ENCODE measurements around the gene UPP2. TPM values are rescaled to one million over a fixed set of nuclear protein-coding genes. Genes with fewer than 3 reads are reported as not detected.

The UPP2 gene
- total and polyA plus RNA-seq, 2 of the 13 experiments (the other 11 are each of a cell fraction or from before 2014, with no cell fraction given), result 0.07 to 0.28 TPM

DNA sequence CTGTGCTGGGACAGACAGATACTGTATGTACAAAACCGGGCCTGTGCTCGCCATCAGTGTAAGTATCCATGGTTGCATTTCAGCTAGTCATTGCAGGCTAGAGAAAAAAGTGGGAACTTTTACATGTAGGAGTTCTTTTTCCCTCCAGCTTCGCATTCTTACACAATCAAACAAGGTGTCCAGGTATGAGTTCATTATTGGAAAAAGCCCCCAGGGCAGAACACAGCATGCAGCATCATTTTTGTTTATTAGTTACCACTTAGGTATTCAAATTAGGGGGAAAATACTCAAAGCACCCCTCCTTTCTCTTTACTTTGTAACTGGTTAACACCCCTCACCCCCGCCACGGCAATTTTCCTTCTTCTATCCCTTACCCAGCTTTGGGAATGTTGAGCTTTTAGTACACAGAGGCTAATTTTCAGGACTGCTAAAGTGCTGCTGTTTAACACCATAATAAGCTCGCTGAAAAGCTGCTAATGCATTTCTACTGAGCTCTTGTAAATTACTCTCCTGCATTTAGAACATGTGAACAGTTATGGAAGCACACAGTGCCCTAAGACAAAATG, 13.6 kb downstream of the UPP2 start:
- ATAC-seq (no peak), DNase-seq (ENCODE audit: low spot score) (no peak), FAIRE-seq (no peak)
- no TSS peak for BruUV-seq (replicated peaks)
- ChIA-PET CTCF (ENCODE audit: low intra/inter-chr PET ratio, low total read pairs) (no interaction called here), POLR2A (interaction anchor here (1.7 kb wide), 1 partner anchor 16 kb away, joined by 9 read pairs; no protein-coding TSS in a partner anchor)
- WGBS (ENCODE audit: low lambda C conversion rate), result 74% methylated on average over 6 of the region's 6 CpGs
- H3K4me1 ChIP-seq (ENCODE audit: insufficient read depth, low read length), result peaks cover 20% of the 10 kb centered on the region; the same call in 1 of the 2 replicates
- H3K79me2 ChIP-seq (ENCODE audit: insufficient read depth, low read length), result no peaks in the 10 kb centered on the region
- H3K4me2 ChIP-seq (ENCODE audit: low read depth, low read length), result no peak overlapping the region
- TF ChIP-seq, protein P1, sequence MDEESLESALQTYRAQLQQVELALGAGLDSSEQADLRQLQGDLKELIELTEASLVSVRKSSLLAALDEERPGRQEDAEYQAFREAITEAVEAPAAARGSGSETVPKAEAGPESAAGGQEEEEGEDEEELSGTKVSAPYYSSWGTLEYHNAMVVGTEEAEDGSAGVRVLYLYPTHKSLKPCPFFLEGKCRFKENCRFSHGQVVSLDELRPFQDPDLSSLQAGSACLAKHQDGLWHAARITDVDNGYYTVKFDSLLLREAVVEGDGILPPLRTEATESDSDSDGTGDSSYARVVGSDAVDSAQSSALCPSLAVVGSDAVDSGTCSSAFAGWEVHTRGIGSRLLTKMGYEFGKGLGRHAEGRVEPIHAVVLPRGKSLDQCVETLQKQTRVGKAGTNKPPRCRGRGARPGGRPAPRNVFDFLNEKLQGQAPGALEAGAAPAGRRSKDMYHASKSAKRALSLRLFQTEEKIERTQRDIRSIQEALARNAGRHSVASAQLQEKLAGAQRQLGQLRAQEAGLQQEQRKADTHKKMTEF (CRISPR knock-in tag; IDR thresholded peaks at IDR 0.05), result no peak
- TF ChIP-seq NFIC (IDR thresholded peaks at IDR 0.05; ENCODE audit: low read length) (no peak), MED8 (CRISPR knock-in tag; IDR thresholded peaks at IDR 0.05; ENCODE audit: insufficient replicate concordance) (no peak), CEBPB (IDR thresholded peaks at IDR 0.05; ENCODE audit: borderline replicate concordance, low read depth, low read length) (0 out of 2 replicates have a peak, but pooled peaks have one; percentile 20), THAP11 (CRISPR knock-in tag; IDR thresholded peaks at IDR 0.05) (no peak)
- intact Hi-C loops (cut with micrococcal nuclease; ENCODE audit: unreplicated experiment) (no loop called here), in situ Hi-C loops (cut with HindIII; ENCODE audit: extremely low pct_ligation_motif_present, low pct_unique_long_range_greater_than_20kb) (no loop called here)
- H4K20me1 ChIP-seq (ENCODE audit: insufficient read depth, low read length), result no peaks in the 10 kb centered on the region
- no peak overlapping the region for H3K27ac ChIP-seq (ENCODE audit: extremely low read length, insufficient read depth, low read length)
- H2AFZ ChIP-seq (ENCODE audit: low read length), result no peak overlapping the region
- H3K4me3 ChIP-seq (replicated peaks in 1 of 3; ENCODE audit: insufficient read depth in 1 of 3, low read depth in 2 of 3, low read length in 3 of 3), result no peak overlapping the region
- 0 out of 5 replicates have a peak, but pooled peaks cover 0 to 2% of the 10 kb centered on the region in 2 experiments for H3K27me3 ChIP-seq (ENCODE audit: control insufficient read depth in 1 of 2, insufficient read depth in 2 of 2, low read length in 2 of 2)
- no peaks in the 10 kb centered on the region for H3K36me3 ChIP-seq (replicated peaks in 1 of 2; ENCODE audit: control insufficient read depth in 1 of 2, insufficient read depth in 2 of 2, low read length in 2 of 2)
- no peaks in the 10 kb centered on the region for H3K9me3 ChIP-seq (ENCODE audit: low read length)
- no peak overlapping the region for H3K9ac ChIP-seq (ENCODE audit: insufficient read depth, low read depth, low read length)

DNA sequence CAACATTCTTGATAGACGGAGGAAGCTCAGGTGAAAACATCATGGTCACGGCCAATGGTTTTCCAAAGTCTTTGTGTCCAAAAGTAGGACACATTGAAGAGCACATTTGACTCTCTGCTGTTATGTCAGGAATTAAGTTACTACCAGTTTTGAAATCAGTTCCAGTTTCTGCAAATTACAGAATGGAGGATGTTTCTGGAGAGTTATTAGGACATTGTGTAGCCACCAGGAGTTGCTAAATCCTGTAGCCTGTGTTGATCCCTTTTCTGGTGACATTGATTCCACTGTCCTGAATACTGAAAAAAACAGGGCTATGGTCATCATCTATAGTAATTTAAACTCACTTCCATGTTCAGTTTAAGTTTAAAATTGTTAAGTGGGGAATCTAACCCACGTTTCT, 15.3 kb downstream of the UPP2 start:
- intact Hi-C loops (cut with micrococcal nuclease; ENCODE audit: unreplicated experiment) (no loop called here), in situ Hi-C loops (cut with HindIII; ENCODE audit: extremely low pct_ligation_motif_present, low pct_unique_long_range_greater_than_20kb) (no loop called here)
- no TSS peak for BruUV-seq (replicated peaks)
- Histone ChIP-seq H3K4me3 (replicated peaks in 1 of 3; ENCODE audit: insufficient read depth in 1 of 3, low read depth in 2 of 3, low read length in 3 of 3) (no peak overlapping the region), H4K20me1 (ENCODE audit: insufficient read depth, low read length) (no peaks in the 10 kb centered on the region), H3K36me3 (replicated peaks in 1 of 2; ENCODE audit: control insufficient read depth in 1 of 2, insufficient read depth in 2 of 2, low read length in 2 of 2) (no peaks in the 10 kb centered on the region), H3K4me2 (ENCODE audit: low read depth, low read length) (no peak overlapping the region), H3K4me1 (ENCODE audit: insufficient read depth, low read length) (peaks cover 37% of the 10 kb centered on the region), H3K27me3 (ENCODE audit: control insufficient read depth in 1 of 2, insufficient read depth in 2 of 2, low read length in 2 of 2) (0 out of 5 replicates have a peak, but pooled peaks cover 0 to 2% of the 10 kb centered on the region in 2 experiments), H3K9me3 (ENCODE audit: low read length) (no peaks in the 10 kb centered on the region), H3K79me2 (ENCODE audit: insufficient read depth, low read length) (no peaks in the 10 kb centered on the region), H2AFZ (ENCODE audit: low read length) (no peak overlapping the region), H3K27ac (ENCODE audit: extremely low read length, insufficient read depth, low read length) (no peak overlapping the region), H3K9ac (ENCODE audit: insufficient read depth, low read depth, low read length) (no peak overlapping the region)
- ATAC-seq, result no peak
- WGBS (ENCODE audit: low lambda C conversion rate), result 88% methylated on average over 3 of the region's 3 CpGs
- DNase-seq (ENCODE audit: low spot score), result no peak
- ChIA-PET CTCF (ENCODE audit: low intra/inter-chr PET ratio, low total read pairs) (no interaction called here), POLR2A (no interaction called here)
- no peak for FAIRE-seq
- TF ChIP-seq, protein P2, sequence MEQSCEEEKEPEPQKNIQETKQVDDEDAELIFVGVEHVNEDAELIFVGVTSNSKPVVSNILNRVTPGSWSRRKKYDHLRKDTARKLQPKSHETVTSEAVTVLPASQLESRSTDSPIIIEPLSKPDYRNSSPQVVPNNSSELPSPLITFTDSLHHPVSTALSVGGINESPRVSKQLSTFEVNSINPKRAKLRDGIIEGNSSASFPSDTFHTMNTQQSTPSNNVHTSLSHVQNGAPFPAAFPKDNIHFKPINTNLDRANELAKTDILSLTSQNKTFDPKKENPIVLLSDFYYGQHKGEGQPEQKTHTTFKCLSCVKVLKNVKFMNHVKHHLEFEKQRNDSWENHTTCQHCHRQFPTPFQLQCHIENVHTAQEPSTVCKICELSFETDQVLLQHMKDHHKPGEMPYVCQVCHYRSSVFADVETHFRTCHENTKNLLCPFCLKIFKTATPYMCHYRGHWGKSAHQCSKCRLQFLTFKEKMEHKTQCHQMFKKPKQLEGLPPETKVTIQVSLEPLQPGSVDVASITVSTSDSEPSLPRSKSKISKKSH (CRISPR knock-in tag; IDR thresholded peaks at IDR 0.05; ENCODE audit: borderline replicate concordance), result no peak
- TF ChIP-seq ZBTB7A (CRISPR knock-in tag; IDR thresholded peaks at IDR 0.05), result no peak
- TF ChIP-seq PHF20 (CRISPR knock-in tag; IDR thresholded peaks at IDR 0.05), result no peak
- TF ChIP-seq, protein P3, sequence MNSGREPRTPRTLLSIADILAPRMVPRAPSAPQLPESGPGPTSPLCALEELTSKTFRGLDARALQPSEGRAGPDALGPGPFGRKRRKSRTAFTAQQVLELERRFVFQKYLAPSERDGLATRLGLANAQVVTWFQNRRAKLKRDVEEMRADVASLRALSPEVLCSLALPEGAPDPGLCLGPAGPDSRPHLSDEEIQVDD (CRISPR knock-in tag; IDR thresholded peaks at IDR 0.05; ENCODE audit: borderline replicate concordance), result no peak
- no peak for TF ChIP-seq ZNF20 (CRISPR knock-in tag; IDR thresholded peaks at IDR 0.05)
- TF ChIP-seq ZSCAN20 (CRISPR knock-in tag; IDR thresholded peaks at IDR 0.05; ENCODE audit: borderline replicate concordance), result no peak
- TF ChIP-seq, protein P4, sequence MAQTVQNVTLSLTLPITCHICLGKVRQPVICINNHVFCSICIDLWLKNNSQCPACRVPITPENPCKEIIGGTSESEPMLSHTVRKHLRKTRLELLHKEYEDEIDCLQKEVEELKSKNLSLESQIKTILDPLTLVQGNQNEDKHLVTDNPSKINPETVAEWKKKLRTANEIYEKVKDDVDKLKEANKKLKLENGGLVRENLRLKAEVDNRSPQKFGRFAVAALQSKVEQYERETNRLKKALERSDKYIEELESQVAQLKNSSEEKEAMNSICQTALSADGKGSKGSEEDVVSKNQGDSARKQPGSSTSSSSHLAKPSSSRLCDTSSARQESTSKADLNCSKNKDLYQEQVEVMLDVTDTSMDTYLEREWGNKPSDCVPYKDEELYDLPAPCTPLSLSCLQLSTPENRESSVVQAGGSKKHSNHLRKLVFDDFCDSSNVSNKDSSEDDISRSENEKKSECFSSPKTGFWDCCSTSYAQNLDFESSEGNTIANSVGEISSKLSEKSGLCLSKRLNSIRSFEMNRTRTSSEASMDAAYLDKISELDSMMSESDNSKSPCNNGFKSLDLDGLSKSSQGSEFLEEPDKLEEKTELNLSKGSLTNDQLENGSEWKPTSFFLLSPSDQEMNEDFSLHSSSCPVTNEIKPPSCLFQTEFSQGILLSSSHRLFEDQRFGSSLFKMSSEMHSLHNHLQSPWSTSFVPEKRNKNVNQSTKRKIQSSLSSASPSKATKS (CRISPR knock-in tag; IDR thresholded peaks at IDR 0.05), result no peak
- TF ChIP-seq ZNF737 (CRISPR knock-in tag; IDR thresholded peaks at IDR 0.05; ENCODE audit: borderline replicate concordance), result no peak
